ENCODE measurements around the gene SAMD7. TPM values are rescaled to one million over a fixed set of nuclear protein-coding genes. Genes with fewer than 3 reads are reported as not detected.
A peak's percentile ranks its signal among the peaks of the same experiment; 100 is the strongest.

The SAMD7 gene
- polyA plus RNA-seq, 3 donors: not detected

DNA sequence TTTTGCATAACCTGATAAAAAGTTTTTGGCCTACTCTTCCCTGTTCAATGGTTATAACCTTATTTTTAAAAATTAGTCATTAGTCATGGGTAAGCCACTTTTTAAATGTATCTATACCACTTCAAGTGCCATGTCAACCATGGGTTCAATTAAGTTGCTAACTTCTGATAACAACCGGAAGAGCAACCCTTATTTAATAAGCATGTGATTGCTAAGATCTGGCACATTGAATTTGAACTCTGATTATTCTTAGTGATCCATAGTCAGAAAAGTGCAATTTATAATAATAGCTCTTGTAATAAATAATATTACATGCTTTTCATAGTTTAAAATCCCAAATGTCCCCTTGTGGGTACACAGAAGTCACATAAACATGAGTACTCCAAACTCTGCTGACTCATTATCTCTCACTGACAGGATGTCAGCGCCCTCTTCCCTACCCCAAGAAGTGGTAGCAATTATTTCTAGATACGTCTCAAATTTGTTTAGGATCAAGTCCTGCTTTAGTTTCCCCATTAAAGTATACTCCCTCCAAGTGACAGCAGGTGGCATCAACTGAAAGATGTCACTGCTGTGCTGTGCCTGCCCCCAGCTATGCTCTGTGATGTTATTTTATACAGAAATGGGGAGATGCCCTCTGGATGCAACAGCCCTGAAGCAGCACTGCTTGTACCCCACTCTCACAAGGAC lies 18.6 kb downstream of the SAMD7 start:
- Mint-ChIP-seq H3K36me3 (no peaks in the 10 kb centered on the region), H3K4me1 (peaks cover 4% of the 10 kb centered on the region), H3K27ac (peak overlapping the region in 1 of 7 donors; percentile 18), H3K4me3 (no peak overlapping the region), H3K27me3 (ENCODE audit: low read depth in 3 of 3) (peaks cover 0 to 6% (median 0%) of the 10 kb centered on the region in 3 donors), H3K9me3 (peaks cover 0 to 1% (median 0%) of the 10 kb centered on the region in 7 donors)
- no peak overlapping the region for H2AFZ ChIP-seq (ENCODE audit: insufficient read depth, low read depth, low read length, poor library complexity, severe bottlenecking)
- no peaks in the 10 kb centered on the region for H3K79me2 ChIP-seq (ENCODE audit: insufficient read depth, low read length)
- 0% methylated on average over 1 of the region's 3 CpGs for WGBS (ENCODE audit: insufficient coverage)
- DNase-seq: peak; percentile 41 to 68 (median 61)
- no peak overlapping the region for H3K9ac ChIP-seq (ENCODE audit: insufficient read depth, low read length, poor library complexity, severe bottlenecking)
- intact Hi-C loops (cut with micrococcal nuclease): loop anchor here (5.0 to 10.0 kb wide), 4 partner anchors 37 to 105 kb away; partner anchors contain the start of genes LRRC31 (in 2 of the 2), GPR160 (in 1 of the 2) and SEC62 (in 1 of the 2)
- H3K4me3 ChIP-seq (replicated peaks in 1 of 3; ENCODE audit: low read depth in 2 of 3, low read length in 3 of 3): no peak overlapping the region
- no peaks in the 10 kb centered on the region for H3K9me3 ChIP-seq (replicated peaks in 1 of 2; ENCODE audit: control insufficient read depth in 1 of 2, insufficient read depth in 1 of 2, low read length in 2 of 2)
- H3K27me3 ChIP-seq (ENCODE audit: control insufficient read depth in 2 of 2, insufficient read depth in 2 of 2, low read length in 2 of 2): no peaks in the 10 kb centered on the region
- peaks cover 0 to 3% of the 10 kb centered on the region in 2 donors for H3K4me1 ChIP-seq (ENCODE audit: control insufficient read depth in 1 of 2, insufficient read depth in 2 of 2, low read length in 2 of 2)
- H4K20me1 ChIP-seq (ENCODE audit: insufficient read depth, low read length): no peaks in the 10 kb centered on the region
- TF ChIP-seq, protein P1, sequence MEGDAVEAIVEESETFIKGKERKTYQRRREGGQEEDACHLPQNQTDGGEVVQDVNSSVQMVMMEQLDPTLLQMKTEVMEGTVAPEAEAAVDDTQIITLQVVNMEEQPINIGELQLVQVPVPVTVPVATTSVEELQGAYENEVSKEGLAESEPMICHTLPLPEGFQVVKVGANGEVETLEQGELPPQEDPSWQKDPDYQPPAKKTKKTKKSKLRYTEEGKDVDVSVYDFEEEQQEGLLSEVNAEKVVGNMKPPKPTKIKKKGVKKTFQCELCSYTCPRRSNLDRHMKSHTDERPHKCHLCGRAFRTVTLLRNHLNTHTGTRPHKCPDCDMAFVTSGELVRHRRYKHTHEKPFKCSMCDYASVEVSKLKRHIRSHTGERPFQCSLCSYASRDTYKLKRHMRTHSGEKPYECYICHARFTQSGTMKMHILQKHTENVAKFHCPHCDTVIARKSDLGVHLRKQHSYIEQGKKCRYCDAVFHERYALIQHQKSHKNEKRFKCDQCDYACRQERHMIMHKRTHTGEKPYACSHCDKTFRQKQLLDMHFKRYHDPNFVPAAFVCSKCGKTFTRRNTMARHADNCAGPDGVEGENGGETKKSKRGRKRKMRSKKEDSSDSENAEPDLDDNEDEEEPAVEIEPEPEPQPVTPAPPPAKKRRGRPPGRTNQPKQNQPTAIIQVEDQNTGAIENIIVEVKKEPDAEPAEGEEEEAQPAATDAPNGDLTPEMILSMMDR (IDR thresholded peaks at IDR 0.05): peak; percentile 44
- H3K27ac ChIP-seq (ENCODE audit: low read depth in 1 of 2, low read length in 2 of 2): no peak overlapping the region
- H3K36me3 ChIP-seq (replicated peaks in 1 of 2; ENCODE audit: control insufficient read depth in 1 of 2, insufficient read depth in 2 of 2, low read length in 2 of 2): no peaks in the 10 kb centered on the region
- no peak overlapping the region for H3K4me2 ChIP-seq (replicated peaks; ENCODE audit: extremely low read depth, low read length, poor library complexity, severe bottlenecking)

DNA sequence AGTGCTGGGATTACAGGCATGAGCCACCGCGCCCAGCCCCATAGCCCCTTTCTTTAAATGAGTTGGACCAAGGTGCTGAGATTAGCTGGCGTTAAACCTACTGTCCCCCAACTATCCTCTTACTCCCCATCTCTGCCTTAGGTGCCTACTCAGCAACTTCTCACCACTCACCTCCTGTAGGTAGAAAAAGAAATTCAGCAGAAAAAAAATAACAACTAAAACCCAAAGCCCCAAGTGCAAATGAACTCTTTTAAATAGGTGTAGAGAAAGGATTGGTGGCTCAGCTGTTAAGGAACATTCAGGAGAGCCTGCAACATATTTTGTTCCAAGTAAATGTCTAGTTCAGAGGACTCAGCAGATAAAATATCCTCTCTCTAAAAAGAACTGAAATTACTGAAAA lies 19.5 kb downstream of the SAMD7 start:
- Histone ChIP-seq H3K4me1 (ENCODE audit: control insufficient read depth in 1 of 2, insufficient read depth in 2 of 2, low read length in 2 of 2) (peaks cover 0 to 3% of the 10 kb centered on the region in 2 donors), H3K79me2 (ENCODE audit: insufficient read depth, low read length) (no peaks in the 10 kb centered on the region), H2AFZ (ENCODE audit: insufficient read depth, low read depth, low read length, poor library complexity, severe bottlenecking) (no peak overlapping the region), H3K27me3 (ENCODE audit: control insufficient read depth in 2 of 2, insufficient read depth in 2 of 2, low read length in 2 of 2) (no peaks in the 10 kb centered on the region), H3K27ac (ENCODE audit: low read depth in 1 of 2, low read length in 2 of 2) (no peak overlapping the region), H3K36me3 (replicated peaks in 1 of 2; ENCODE audit: control insufficient read depth in 1 of 2, insufficient read depth in 2 of 2, low read length in 2 of 2) (no peaks in the 10 kb centered on the region), H3K4me3 (replicated peaks in 1 of 3; ENCODE audit: low read depth in 2 of 3, low read length in 3 of 3) (no peak overlapping the region), H4K20me1 (ENCODE audit: insufficient read depth, low read length) (no peaks in the 10 kb centered on the region), H3K9ac (ENCODE audit: insufficient read depth, low read length, poor library complexity, severe bottlenecking) (no peak overlapping the region), H3K9me3 (replicated peaks in 1 of 2; ENCODE audit: control insufficient read depth in 1 of 2, insufficient read depth in 1 of 2, low read length in 2 of 2) (no peaks in the 10 kb centered on the region), H3K4me2 (replicated peaks; ENCODE audit: extremely low read depth, low read length, poor library complexity, severe bottlenecking) (no peak overlapping the region)
- 92% methylated on average over 2 of the region's 3 CpGs for WGBS (ENCODE audit: insufficient coverage)
- intact Hi-C loops (cut with micrococcal nuclease): loop anchor here (5.0 to 10.0 kb wide), 4 partner anchors 36 to 104 kb away; partner anchors contain the start of genes GPR160 (in 1 of the 2), LRRC31 (in 1 of the 2) and SEC62 (in 1 of the 2)
- peak overlapping the region in 3 of 7 donors; percentile 16 to 53 (median 18) for H3K27ac Mint-ChIP-seq
- peaks cover 0 to 1% (median 0%) of the 10 kb centered on the region in 7 donors for H3K9me3 Mint-ChIP-seq
- peaks cover 4% of the 10 kb centered on the region for H3K4me1 Mint-ChIP-seq
- DNase-seq: no peak
- TF ChIP-seq, protein P1 (IDR thresholded peaks at IDR 0.05): no peak
- no peak overlapping the region for H3K4me3 Mint-ChIP-seq
- peaks cover 0 to 6% (median 2%) of the 10 kb centered on the region in 3 donors for H3K27me3 Mint-ChIP-seq (ENCODE audit: low read depth in 3 of 3)
- H3K36me3 Mint-ChIP-seq: no peaks in the 10 kb centered on the region
